GM12878 (cell line): ENCODE data around the gene RAB13. TPM values are rescaled to one million over a fixed set of nuclear protein-coding genes. Genes with fewer than 3 reads are reported as not detected.

ENCODE experiments used
- ATAC-seq: fragments of 200-7000 bp; cut with Tn5 transposase; 3 replicates; pipeline ENCODE4 v1.9.1; 2020; ENCODE audit warnings: mild to moderate bottlenecking, moderate library complexity
- BruUV-seq: library from RNA; stranded (reverse); fragments of 400-500 nt; replicated peaks from 2 replicates; lab custom pipeline; 2021; lab: Mats Ljungman, UMichigan
- CTCF ChIA-PET: fragments of 300-600 bp; sonication (Branson Sonifier 250); formaldehyde crosslinking; extraction: SDS; loops from one replicate; lab custom pipeline; 2021; ENCODE audit warnings: inconsistent platforms; lab: Yijun Ruan, JAX
- POLR2A ChIA-PET: fragments of 350-600 bp; formaldehyde crosslinking; extraction: SDS; loops from one replicate; lab custom pipeline; 2021; ENCODE audit warnings: inconsistent platforms; lab: Charles Lee
- RAD21 ChIA-PET: fragments of 300-600 bp; sonication (Branson Sonifier 250); formaldehyde crosslinking; loops from one replicate; lab custom pipeline; 2023; ENCODE audit warnings: antibody characterized with exemption; ENCODE audit not compliant: unreplicated experiment; lab: Charles Lee
- SMC1A ChIA-PET: fragments of 300-600 bp; sonication (Branson Sonifier 250); formaldehyde crosslinking; loops from one replicate; lab custom pipeline; 2023; ENCODE audit not compliant: unreplicated experiment, uncharacterized antibody; lab: Charles Lee
- DNase-seq: peaks from one replicate; pipeline ENCODE4 v3.0.0-alpha.2; 2011; ENCODE audit warnings: low read depth, low spot score
- FAIRE-seq: peaks from 3 replicates; lab custom pipeline; 2011; peaks lifted over from hg19 to GRCh38; lab: Jason Lieb, UNC
- H2AFZ ChIP-seq: 2 replicates; pipeline ENCODE4 v1.6.0; 2011; ENCODE audit warnings: low read depth, low read length, control low read depth; ENCODE audit not compliant: control insufficient read depth
- H3K27ac ChIP-seq: 2 replicates; pipeline ENCODE4 v1.5.1; 2011; ENCODE audit warnings: control low read depth; ENCODE audit not compliant: control insufficient read depth, insufficient read depth
- H3K27me3 ChIP-seq, 2 experiments: replicated peaks in 1 of 2; 2 replicates each; pipeline versions ENCODE4 v1.6.0 to v1.6.1; 2011; ENCODE audit warnings: low read length in 1 of 2; ENCODE audit not compliant: control insufficient read depth in 2 of 2, insufficient read depth in 2 of 2
- H3K36me3 ChIP-seq, 2 experiments: 2 replicates each; pipeline ENCODE4 v1.5.1; 2011; ENCODE audit warnings: low read length in 1 of 2; ENCODE audit not compliant: control insufficient read depth in 2 of 2, insufficient read depth in 2 of 2
- H3K4me1 ChIP-seq: 2 replicates; pipeline ENCODE4 v1.6.1; 2011; ENCODE audit warnings: mild to moderate bottlenecking, low read length, moderate library complexity, mixed read lengths; ENCODE audit not compliant: control insufficient read depth, insufficient read depth
- H3K4me2 ChIP-seq: 2 replicates; pipeline ENCODE4 v1.6.0; 2011; ENCODE audit warnings: control low read depth; ENCODE audit not compliant: control insufficient read depth, insufficient read depth
- H3K4me3 ChIP-seq: fragments of 200-600 bp; sonication (generic); 2 replicates; pipeline ENCODE4 v1.5.1; 2016
- H3K79me2 ChIP-seq: 2 replicates; pipeline ENCODE4 v1.6.0; 2011; ENCODE audit warnings: low read length; ENCODE audit not compliant: control insufficient read depth, insufficient read depth
- H3K9ac ChIP-seq: 2 replicates; pipeline ENCODE4 v1.8.0; 2011; ENCODE audit warnings: low read length, control low read depth, mixed read lengths; ENCODE audit not compliant: control insufficient read depth, insufficient read depth
- H3K9me3 ChIP-seq: replicated peaks from 3 replicates; pipeline ENCODE4 v1.5.1; 2011; ENCODE audit warnings: mild to moderate bottlenecking, low read length; ENCODE audit not compliant: control insufficient read depth, insufficient read depth
- H4K20me1 ChIP-seq: 2 replicates; pipeline ENCODE4 v1.6.0; 2011; ENCODE audit not compliant: control insufficient read depth, insufficient read depth
- E2F8 ChIP-seq: fragments of 450-650 bp; IDR thresholded peaks from 2 replicates; pipeline ENCODE4 v1.6.1; 2018; ENCODE audit warnings: mild to moderate bottlenecking, low read depth, moderate library complexity; ENCODE audit not compliant: partially characterized antibody
- EP300 ChIP-seq, 2 experiments: fragments of 150-350 bp in 1 of 2; IDR thresholded peaks; 2 replicates each; pipeline ENCODE4 v1.6.1; 2011 to 2012; ENCODE audit warnings: low read depth in 2 of 2, low read length in 2 of 2, borderline replicate concordance in 1 of 2, improper control_type of control experiment in 1 of 2, inconsistent platforms in 1 of 2; ENCODE audit not compliant: control insufficient read depth in 1 of 2
- JUND ChIP-seq: IDR thresholded peaks from 2 replicates; pipeline ENCODE4 v1.6.1; 2012; ENCODE audit warnings: low read depth, mild to moderate bottlenecking, low read length, improper control_type of control experiment, moderate library complexity
- MYC ChIP-seq: IDR thresholded peaks from 2 replicates; pipeline ENCODE4 v1.6.1; 2011; ENCODE audit warnings: mild to moderate bottlenecking, low read length, moderate library complexity, inconsistent platforms; ENCODE audit not compliant: insufficient read depth, insufficient replicate concordance, insufficient read length, severe bottlenecking
- WGBS: methylation state at CpG from one replicate; pipeline ENCODE4 v1.1.6; 2016; ENCODE audit warnings: low lambda C conversion rate; ENCODE audit not compliant: insufficient replicate concordance, insufficient coverage; ENCODE audit errors: missing lambda C conversion rate; 5-methylcytosine and 5-hydroxymethylcytosine counted together
- in situ Hi-C: fragments of 300-500 bp; cut with MboI; formaldehyde crosslinking; loops from 9 replicates; pipeline ENCODE4 v1.14.3; 2018; ENCODE audit warnings: mixed read lengths
- intact Hi-C: fragments of 100-400 bp; cut with micrococcal nuclease; formaldehyde crosslinking; loops from one replicate; pipeline ENCODE4 v1.14.2; 2022; ENCODE audit not compliant: unreplicated experiment
- polyA plus RNA-seq, 11 experiments: library from polyadenylated mRNA; depleted of rRNA in 4 of 11; unstranded in 6 of 11; stranded (reverse) in 5 of 11; fragments of >200 nt; fragmentation: Nextera tagmentation in 4 of 11; fragmentation: Illumina TruSeq in 1 of 11; extraction: Ambion mirVana in 4 of 11; extraction: Trizol in 1 of 11; gene quantifications; 1 replicate in 1 of 11; 2 replicates in 10 of 11; pipeline versions ENCODE4 v1.2.1 to v1.2.3, GENCODE V29; 2011 to 2016; ENCODE audit warnings: inconsistent platforms in 2 of 11, missing spikeins in 2 of 11, low read depth in 1 of 11
- total RNA-seq, 4 experiments: library from RNA; depleted of rRNA in 3 of 4; stranded (reverse); fragments of >200 nt in 3 of 4; fragmentation: Illumina TruSeq in 1 of 4; extraction: Trizol in 1 of 4; gene quantifications; 2 replicates each; pipeline versions ENCODE4 v1.2.1 to v1.2.3, GENCODE V29; 2013 to 2021

The RAB13 gene
- total and polyA plus RNA-seq, 10 of the 15 experiments (the other 5 are each of a cell fraction or from before 2014, with no cell fraction given) = 0.75 to 30.7 (median 15.9) TPM

- peak; percentile 69 for TF ChIP-seq E2F8
- TF ChIP-seq MYC = peak; percentile 69
Measured at GRCh38 chr1:153990468-153991150, 4.5 kb upstream of the RAB13 start, which contains the start of gene RPS27 (continued).

GRCh38 chr1:153987621-153988020, 1.5 kb upstream of the RAB13 start:
- RAD21 ChIA-PET = interaction anchor here (0.6 to 5.7 kb wide), 21 partner anchors 10 to 415 kb away, joined by 3 to 42 read pairs (median 9); partner anchors contain the start of genes CHTOP, CREB3L4, DENND4B and JTB

More at GRCh38 chr1:153987621-153988020, 1.5 kb upstream of the RAB13 start:
- Histone ChIP-seq H3K36me3 (peaks cover 0 to 5% of the 10 kb centered on the region in 2 experiments; a peak in 2 of 4 replicates), H3K4me1 (peaks cover 11% of the 10 kb centered on the region), H3K27ac (no peak overlapping the region), H3K4me2 (peak overlapping the region; percentile 51), H3K9me3 (no peaks in the 10 kb centered on the region), H2AFZ (no peak overlapping the region), H3K27me3 (no peaks in the 10 kb centered on the region), H4K20me1 (no peaks in the 10 kb centered on the region), H3K79me2 (peaks cover 20% of the 10 kb centered on the region), H3K4me3 (no peak overlapping the region), H3K9ac (no peak overlapping the region)
- ChIA-PET POLR2A (interaction anchor here (0.7 to 2.3 kb wide), 10 partner anchors 10 to 237 kb away, joined by 3 to 21 read pairs (median 4); partner anchors contain the start of genes CREB3L4, JTB, SLC27A3 and SLC39A1), SMC1A (interaction anchor here (0.7 to 5.2 kb wide), 25 partner anchors 9 to 354 kb away, joined by 3 to 46 read pairs (median 5); partner anchors contain the start of genes CHTOP, CREB3L4, DENND4B and GATAD2B), CTCF (interaction anchor here (0.6 to 6.6 kb wide), 33 partner anchors 10 to 477 kb away, joined by 3 to 85 read pairs (median 8); partner anchors contain the start of genes CREB3L4, DENND4B, GATAD2B and JTB)
- intact Hi-C loops = loop anchor here (2.0 kb wide), 3 partner anchors 65 to 317 kb away; partner anchors contain the start of genes GATAD2B, ILF2 and NPR1
- TF ChIP-seq EP300 (IDR thresholded peaks at IDR 0.05; ENCODE audit: borderline replicate concordance in 1 of 2, control insufficient read depth in 1 of 2, low read depth in 2 of 2, low read length in 2 of 2) (no peak), JUND (no peak)
- BruUV-seq = no TSS peak
- no peak for DNase-seq
- FAIRE-seq = no peak
- no peak for ATAC-seq
- WGBS = 79% methylated on average over 7 of the region's 8 CpGs
- in situ Hi-C loops = loop anchor here (5.0 to 10.0 kb wide), 2 partner anchors 193 to 310 kb away; partner anchors contain the start of gene NPR1
